ENCODE results near the gene NELFA. TPM values are rescaled to one million over a fixed set of nuclear protein-coding genes. Genes with fewer than 3 reads are reported as not detected.

The NELFA gene
- total RNA-seq, 4 donors from 2014 or later: 29.3 to 45.3 (median 35.7) TPM

GRCh38 chr4:1985780-1986577 is 22.8 kb downstream of the NELFA start:
- WGBS, 2 donors: 86 to 94% methylated on average over 47 to 54 of the region's 54 CpGs
- TF ChIP-seq POLR2A (IDR thresholded peaks at IDR 0.05): no peak
- no peak for TF ChIP-seq CTCF (IDR thresholded peaks at IDR 0.05)
- H3K4me3 ChIP-seq (ENCODE audit: low read depth, poor library complexity, severe bottlenecking): no peak overlapping the region
- intact Hi-C loops (cut with DNase I; ENCODE audit: low total_unique reads): no loop called here
- DNase-seq (ENCODE audit: low spot score in 2 of 2): peak in 1 of 2 donors; percentile 79

GRCh38 chr4:1985294-1985693 is 23.5 kb downstream of the NELFA start:
- no peak overlapping the region for H3K4me3 ChIP-seq (ENCODE audit: low read depth, poor library complexity, severe bottlenecking)
- no peak for TF ChIP-seq POLR2A (IDR thresholded peaks at IDR 0.05)
- TF ChIP-seq CTCF (IDR thresholded peaks at IDR 0.05): no peak
- intact Hi-C loops (cut with DNase I; ENCODE audit: low total_unique reads): no loop called here
- peak in 1 of 2 donors; percentile 69 for DNase-seq (ENCODE audit: low spot score in 2 of 2)
- 89% methylated on average over 5 to 14 of the region's 14 CpGs for WGBS, 2 donors

GRCh38 chr4:1984406-1985191 is 24.2 kb downstream of the NELFA start:
- no peak for TF ChIP-seq CTCF (IDR thresholded peaks at IDR 0.05)
- no peak for TF ChIP-seq POLR2A (IDR thresholded peaks at IDR 0.05)
- WGBS, 2 donors: 67 to 77% methylated on average over 19 to 25 of the region's 27 CpGs
- H3K4me3 ChIP-seq (ENCODE audit: low read depth, poor library complexity, severe bottlenecking): no peak overlapping the region
- intact Hi-C loops (cut with DNase I; ENCODE audit: low total_unique reads): no loop called here
- peak in 1 of 2 donors; percentile 83 for DNase-seq (ENCODE audit: low spot score in 2 of 2)

- no peak overlapping the region for H3K4me3 ChIP-seq (ENCODE audit: low read depth, poor library complexity, severe bottlenecking)
- DNase-seq (ENCODE audit: low spot score in 2 of 2): no peak
- intact Hi-C loops (cut with DNase I; ENCODE audit: low total_unique reads): no loop called here
- TF ChIP-seq POLR2A (IDR thresholded peaks at IDR 0.05) (no peak), CTCF (IDR thresholded peaks at IDR 0.05) (no peak)
- whole genome bisulfite sequencing, 2 donors: 91 to 95% methylated on average over 18 to 21 of the region's 21 CpGs
These were observed 24.8 kb downstream of the NELFA start for GRCh38 chr4:1983846-1984405.

GRCh38 chr4:1983053-1983845 is 25.5 kb downstream of the NELFA start:
- 92% methylated on average over 25 to 34 of the region's 34 CpGs for WGBS, 2 donors
- DNase-seq (ENCODE audit: low spot score in 2 of 2): peak in 1 of 2 donors; percentile 84

More at GRCh38 chr4:1983053-1983845, 25.5 kb downstream of the NELFA start:
- TF ChIP-seq POLR2A (IDR thresholded peaks at IDR 0.05): no peak
- no peak for TF ChIP-seq CTCF (IDR thresholded peaks at IDR 0.05)
- intact Hi-C loops (cut with DNase I; ENCODE audit: low total_unique reads): no loop called here
- no peak overlapping the region for H3K4me3 ChIP-seq (ENCODE audit: low read depth, poor library complexity, severe bottlenecking)

All from lower leg skin (tissue), 4 donors.